HG03575 (cell line): ENCODE data around the gene MIGA2.
"Not testable (repeated sequence)": the region's sequence is repeated elsewhere in the genome, so short reads cannot be mapped to it uniquely, and the experiment has no call there.

Experiments
- ATAC-seq: cut with Tn5 transposase; IDR thresholded peaks from one replicate; pipeline ENCODE4 v1.9.1; 2021; ENCODE audit not compliant: unreplicated experiment, insufficient number of reproducible peaks, low FRiP score; ENCODE audit errors: extremely low read depth

Gene MIGA2, protein sequence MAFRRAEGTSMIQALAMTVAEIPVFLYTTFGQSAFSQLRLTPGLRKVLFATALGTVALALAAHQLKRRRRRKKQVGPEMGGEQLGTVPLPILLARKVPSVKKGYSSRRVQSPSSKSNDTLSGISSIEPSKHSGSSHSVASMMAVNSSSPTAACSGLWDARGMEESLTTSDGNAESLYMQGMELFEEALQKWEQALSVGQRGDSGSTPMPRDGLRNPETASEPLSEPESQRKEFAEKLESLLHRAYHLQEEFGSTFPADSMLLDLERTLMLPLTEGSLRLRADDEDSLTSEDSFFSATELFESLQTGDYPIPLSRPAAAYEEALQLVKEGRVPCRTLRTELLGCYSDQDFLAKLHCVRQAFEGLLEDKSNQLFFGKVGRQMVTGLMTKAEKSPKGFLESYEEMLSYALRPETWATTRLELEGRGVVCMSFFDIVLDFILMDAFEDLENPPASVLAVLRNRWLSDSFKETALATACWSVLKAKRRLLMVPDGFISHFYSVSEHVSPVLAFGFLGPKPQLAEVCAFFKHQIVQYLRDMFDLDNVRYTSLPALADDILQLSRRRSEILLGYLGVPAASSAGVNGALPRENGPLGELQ

DNA sequence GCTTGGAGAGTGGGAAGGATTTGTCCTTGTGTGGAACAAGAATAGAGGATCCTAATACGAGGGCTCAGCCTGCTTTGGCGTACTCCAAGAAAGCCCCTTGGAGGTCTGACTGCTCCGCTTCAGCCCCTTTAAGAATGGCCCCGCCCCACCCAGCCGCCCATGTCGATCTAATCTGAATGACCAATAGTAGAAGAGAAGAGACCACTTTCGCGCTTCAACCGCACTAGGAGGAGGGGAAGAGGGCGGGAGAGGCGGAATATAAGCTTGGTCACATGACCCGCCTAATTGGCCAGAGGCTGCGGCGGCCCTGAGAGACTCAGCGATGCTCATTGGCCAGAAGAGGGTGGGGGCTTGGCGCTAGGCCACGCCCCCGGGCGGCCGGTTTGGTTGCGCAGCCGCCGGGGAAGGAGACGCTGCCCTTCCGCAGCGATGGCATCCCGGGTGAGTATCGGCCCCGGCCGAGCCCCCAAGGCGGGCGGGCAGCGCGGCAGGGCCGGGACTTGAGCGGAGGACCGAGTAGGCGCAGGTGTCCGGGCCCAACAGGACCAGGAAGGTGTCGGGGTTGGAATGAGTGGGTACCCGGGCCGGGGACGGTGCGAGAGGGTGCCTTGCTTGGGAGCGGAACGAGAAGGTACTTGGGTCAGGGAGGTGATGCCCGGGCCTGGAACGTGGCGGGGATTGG lies at the start of gene MIGA2:
Gene MIGA2, plus strand, starts transcription at position 386 of the 682 bp plus-strand sequence. CDS start 3,969 bp downstream, outside the sequence.
- ATAC-seq: peak; percentile 90

DNA sequence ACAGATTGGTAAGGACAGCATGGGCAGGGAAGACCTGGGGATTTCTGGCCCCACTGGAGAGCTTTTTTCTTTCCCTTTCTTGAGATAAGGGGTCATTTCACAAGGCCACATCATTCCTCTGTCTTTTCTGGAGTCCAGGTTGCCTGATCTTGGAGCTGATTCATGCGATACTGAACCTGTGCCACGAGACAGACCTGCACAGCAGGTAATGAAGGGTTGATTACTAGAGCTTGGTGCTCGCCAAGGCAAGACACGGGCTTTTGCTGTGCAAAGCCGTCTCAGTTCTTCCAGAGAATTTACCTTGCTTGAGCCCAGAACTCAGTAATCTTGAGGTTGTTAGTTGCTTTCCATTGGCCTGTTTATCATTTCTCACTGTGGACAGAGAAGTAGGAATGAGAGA lies 49.8 kb upstream of the MIGA2 start:
- ATAC-seq: no peak

DNA sequence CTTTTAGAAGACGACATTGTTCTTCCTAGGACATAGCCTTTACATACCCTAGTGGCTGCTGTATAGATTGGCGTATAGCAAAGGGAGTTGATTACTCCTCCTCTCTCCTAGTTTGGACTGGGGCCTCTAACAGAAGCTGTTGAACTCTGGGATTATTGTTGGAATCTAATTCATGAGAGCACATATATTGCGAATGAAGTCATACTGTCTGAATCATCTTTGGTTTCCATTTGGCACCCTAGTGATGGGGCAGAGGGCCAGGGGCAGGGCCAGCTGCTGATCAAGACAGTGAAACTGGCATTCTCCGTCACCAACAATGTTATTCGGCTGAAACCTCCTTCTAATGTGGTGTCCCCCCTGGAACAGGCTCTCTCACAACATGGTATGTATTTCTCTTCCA lies 48.6 kb upstream of the MIGA2 start:
- ATAC-seq: no peak

DNA sequence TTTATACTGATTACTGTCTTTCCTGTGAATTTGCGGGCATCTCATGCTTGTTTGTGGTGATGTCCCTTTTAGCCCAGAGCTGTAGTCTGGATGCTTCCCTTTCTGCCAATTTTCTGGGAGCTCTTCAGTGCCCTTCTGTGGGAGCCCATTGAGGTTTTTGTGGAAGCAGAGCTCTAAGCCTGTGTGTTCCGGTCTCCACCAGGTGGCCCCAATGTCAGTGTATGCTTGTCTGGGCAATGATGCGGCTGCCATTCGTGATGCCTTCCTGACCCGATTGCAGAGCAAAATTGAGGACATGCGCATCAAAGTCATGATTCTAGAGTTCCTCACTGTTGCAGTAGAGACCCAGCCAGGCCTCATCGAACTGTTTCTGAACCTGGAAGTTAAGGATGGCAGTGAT lies 43.4 kb upstream of the MIGA2 start:
- ATAC-seq: no peak

DNA sequence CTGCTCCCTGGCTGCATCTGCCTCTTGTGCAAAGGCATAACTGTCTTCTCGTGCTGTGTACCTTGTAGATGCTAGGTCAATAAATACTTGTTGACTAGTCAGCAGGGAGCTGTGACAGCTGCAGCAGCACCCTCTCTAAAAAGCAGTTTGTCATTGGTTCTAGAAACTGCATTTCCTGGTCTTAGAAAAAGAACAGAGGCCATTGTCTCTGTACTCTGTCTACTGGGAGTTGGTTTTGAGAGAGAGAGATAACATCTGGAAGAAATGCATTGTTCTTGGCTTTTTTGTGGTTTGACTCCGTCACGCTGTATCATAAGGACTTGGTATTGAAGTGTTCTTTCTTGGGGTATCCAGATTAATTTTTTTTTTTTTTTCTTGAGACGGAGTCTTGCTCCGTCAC lies 40.6 kb upstream of the MIGA2 start:
- no peak for ATAC-seq

DNA sequence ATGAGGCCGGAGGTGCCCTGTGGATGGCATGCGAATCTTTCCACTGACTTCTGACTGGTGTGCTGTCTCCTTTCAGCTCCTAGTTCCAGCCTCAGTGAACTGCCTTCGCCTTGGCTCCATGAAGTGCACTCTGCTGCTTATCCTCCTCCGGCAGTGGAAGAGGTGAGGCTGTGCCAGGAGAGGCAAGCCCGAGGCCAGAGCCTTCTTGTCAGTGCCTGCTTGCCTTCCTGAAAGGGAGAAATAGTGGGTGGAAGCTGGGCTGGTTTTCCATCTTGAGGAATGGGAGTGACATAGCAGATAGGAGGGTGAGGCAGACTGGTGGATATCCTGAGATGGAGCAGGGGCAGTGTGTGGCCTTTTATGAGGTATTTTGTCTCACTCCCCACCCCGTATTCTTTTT lies 38.0 kb upstream of the MIGA2 start:
- ATAC-seq: no peak

DNA sequence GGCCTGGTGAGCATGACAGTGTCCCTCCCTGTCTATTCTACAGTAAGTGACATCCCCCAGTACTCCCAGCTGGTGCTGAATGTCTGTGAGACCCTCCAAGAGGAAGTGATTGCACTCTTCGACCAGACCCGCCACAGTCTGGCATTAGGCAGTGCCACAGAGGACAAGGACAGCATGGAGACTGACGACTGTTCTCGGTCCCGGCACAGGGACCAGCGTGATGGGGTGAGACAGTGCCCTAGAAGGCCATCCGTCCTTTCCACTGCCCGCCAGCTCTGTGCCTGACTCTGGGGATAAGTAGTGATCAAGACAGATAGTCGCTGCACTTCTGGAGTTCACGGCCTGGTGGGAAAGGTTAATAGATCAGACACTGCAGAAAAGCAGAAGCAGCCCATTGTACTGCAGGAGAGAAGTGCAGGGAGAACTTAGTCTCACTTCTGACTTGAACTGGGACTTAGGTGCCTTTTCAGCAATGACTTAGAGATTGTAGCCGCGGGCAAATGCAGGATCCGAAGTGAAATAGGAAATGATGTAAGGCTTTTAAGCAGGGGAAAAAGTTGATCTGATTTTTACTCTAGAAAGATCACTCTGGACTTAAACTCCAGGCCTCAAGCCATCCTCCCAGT lies 36.7 kb upstream of the MIGA2 start:
- no peak for ATAC-seq

DNA sequence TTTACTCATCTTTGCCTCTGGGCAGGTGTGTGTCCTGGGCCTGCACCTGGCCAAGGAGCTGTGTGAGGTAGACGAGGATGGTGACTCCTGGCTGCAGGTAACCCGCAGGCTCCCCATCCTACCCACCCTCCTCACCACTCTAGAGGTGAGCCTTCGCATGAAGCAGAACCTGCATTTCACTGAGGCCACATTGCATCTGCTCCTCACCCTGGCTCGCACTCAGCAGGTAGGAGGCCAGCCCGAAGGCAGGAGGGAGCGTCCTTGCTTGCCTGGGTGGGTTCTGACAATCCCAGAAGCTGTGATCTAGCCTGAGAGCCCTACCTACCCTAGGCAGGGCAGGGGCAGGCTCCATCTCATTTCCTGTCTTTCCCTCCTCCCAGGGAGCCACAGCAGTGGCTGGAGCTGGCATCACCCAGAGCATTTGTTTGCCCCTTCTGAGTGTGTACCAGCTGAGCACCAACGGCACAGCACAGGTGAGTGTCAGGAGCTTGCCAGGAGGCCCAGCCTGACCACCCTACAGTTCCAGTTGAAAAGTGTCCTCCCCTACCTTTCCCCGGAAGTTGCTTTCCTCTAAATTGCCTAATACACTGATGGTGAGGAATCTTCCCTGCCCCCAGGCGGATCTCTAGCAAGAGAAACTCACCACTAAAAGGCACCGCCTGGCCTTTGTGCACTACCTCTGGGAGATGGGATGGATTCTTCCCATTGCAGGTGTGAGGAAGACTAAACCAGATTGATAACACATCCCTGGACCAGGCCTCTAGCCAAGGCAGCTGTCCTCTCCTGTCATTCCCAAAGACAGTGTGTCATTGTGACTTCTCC lies 34.7 kb upstream of the MIGA2 start:
- ATAC-seq: no peak

DNA sequence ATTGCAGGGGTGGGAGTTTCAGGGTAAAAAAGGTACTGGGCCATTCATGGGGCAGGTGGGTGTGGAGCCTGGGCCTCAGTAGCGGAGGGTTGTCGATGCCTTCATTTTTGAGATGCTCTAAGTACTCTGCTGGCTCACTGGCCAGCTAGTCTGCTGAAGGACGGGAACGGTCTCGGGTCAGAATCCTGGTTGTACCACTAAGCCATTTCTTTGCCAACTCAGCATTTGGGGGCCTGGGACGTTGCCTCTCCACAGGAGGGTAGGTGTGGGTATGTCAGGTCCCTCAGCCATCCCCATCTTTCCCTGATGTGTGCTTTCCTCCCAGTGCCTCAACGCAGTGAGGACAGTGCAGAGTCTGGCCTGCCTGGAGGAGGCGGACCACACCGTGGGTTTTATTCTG lies 33.4 kb upstream of the MIGA2 start:
- no peak for ATAC-seq

DNA sequence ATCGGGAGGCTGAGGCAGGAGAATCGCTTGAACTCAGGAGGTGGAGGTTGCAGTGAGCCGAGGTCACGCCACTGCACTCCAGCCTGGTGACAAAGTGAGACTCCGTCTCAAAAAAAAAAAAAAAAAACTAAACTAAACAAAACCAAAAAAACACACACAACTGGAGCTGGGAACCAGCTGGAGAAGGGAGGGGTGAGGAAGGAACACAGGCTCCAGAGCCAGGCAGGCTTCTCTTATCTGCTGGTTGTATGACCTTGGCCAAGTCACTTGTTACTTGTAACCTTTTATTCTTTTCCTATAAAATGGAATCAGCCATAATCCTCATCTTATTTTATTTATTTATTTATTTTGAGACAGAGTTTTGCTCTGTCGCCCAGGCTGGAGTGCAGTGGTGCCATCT lies 32.3 kb upstream of the MIGA2 start:
- not testable (repeated sequence) for ATAC-seq

DNA sequence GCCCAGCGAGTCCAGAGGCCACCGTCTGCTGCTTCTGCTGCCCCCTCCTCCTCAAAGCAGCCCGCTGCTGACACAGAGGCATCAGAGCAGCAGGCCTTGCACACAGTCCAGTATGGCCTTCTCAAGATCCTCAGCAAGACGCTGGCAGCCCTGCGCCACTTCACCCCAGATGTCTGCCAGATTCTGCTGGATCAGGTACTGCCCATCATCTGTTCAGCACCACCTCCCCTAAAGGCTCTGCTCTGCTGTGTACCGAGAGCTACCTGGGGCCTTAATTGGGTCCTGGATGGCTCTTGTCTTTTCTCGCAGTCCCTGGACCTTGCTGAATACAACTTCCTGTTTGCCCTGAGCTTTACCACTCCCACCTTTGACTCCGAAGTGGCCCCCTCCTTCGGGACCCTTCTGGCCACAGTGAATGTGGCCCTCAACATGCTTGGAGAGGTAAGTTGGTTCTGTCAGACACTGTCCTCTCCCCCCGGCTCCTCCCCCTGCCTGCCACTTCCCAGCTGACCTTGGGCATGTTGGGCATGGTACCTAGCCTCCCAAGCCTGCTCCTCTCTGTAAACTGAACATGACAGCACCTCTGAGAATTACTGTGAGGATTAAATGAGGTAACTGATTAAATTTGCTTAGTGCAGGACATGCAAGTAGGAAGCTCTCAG lies 31.0 kb upstream of the MIGA2 start:
- no peak for ATAC-seq

DNA sequence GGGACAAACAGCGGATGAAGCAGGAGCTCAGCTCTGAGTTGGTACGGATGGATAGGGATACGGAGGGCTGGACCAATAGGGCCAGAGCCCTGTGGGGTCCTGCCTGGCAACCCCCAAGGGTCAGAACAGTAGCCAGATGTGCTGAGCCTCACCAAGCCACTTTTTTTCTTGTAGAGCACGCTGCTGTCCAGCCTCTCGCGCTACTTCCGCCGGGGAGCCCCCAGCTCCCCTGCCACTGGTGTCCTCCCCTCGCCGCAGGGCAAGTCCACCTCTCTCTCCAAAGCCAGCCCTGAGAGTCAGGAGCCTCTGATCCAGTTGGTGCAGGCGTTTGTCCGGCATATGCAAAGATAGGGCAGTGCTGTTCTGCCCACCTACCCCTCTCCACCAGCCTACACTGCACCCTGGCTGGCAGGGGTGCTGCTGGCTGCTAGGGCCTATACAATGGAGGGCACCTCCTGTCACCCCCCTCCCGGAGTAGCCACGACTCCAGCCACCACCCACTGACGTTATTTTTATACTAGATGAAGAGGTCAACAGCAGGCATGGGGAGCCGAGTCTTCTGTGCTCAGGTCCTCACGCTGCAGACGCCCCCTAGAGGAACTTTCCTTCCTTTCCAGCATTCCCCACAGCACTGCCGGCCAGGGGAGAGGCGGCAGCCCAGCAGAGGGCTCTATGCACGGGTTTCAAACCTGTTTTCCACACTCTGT lies 29.9 kb upstream of the MIGA2 start:
- ATAC-seq: no peak

DNA sequence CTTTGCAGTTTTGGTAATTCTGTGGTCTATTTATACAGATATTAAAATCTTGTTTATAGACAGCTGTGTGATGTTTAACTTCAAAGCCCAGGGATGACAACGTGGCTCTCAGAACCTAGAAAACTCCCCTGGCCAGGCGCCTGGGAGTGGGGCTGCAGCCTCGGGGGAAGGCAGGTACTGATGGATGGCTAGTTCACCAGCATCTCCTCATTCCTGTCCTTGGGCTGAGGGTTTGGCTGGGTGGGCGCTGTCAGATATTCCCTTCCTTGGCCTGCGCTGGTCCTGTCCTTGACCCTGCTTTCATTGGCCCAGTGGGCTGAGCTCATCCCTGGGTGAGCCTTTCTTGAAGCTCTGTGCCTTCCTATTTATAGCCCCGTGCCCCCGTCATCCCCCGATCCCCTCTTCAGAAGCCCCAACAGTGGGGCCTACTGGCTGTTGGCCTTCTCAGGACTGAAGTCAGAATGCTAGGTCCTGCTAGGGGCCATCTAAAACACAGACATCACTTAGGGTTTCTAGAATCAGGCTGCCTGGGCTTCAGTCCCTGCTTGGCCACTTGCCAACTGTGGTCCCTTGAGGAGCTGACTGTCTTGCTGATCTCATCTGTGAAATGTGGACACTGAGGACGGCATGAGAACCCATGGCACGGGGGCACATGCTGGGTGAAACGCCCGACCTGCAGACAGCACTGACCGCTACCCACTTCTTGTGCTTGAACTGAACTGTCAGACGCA lies 29.2 kb upstream of the MIGA2 start:
- ATAC-seq: no peak

DNA sequence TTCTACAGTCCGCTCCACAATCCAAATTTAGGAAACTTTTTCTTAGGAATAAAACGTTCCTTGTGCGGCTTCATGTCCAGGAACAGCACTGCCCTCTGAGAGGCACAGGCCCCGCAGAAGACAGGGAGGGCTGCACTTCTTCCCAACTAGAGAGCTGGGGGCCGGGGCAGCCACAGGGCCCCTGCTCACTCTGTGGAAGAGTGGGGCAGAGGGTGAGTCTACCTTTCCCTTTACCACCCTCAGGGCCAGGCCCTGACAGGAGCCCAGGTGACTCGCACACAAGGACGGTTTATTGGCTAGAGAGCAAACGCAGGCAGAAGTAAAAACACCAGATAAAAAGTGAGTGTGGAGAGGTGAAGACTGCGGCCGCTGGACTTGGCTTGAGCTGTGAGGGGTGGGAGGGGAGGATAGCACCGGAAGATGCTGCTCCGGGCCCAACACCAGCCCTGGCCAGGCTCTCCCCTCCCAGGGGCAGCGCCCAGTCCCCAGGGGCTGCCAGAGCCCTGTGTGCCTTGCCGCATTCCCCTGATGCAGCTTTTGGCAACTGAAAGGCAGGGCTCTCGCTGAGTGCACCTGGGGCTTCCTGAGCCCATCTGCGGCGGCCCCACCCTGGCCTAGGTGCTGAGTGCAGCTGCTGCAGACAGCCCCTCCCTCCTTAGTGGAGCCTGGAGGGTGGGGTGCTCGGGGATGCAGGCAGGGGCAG lies 28.5 kb upstream of the MIGA2 start:
- ATAC-seq: no peak

DNA sequence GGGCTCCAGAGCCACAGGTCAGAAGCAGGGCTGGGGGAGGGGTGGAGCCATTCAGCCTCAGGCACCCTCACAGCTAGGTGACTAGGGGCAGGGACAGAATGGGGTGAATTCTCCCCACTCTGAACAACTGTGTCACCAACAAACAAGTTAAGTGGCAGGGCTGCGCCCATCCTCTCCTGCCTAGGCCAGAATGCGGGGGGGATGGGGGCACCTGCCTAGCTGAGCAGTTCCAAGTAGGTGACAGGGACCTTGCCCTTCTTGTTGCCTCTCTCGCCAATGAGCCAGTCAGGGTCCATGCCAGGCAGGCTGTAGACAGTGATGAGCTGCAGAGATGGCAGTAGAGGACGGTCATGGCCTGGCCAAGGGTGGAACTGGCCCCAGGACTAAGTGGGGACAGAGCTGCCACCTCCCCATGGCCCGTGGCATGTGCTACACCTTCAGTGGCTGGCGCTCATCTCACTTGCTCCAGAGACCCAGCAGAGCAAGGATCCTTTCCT lies 27.9 kb upstream of the MIGA2 start:
- no peak for ATAC-seq

DNA sequence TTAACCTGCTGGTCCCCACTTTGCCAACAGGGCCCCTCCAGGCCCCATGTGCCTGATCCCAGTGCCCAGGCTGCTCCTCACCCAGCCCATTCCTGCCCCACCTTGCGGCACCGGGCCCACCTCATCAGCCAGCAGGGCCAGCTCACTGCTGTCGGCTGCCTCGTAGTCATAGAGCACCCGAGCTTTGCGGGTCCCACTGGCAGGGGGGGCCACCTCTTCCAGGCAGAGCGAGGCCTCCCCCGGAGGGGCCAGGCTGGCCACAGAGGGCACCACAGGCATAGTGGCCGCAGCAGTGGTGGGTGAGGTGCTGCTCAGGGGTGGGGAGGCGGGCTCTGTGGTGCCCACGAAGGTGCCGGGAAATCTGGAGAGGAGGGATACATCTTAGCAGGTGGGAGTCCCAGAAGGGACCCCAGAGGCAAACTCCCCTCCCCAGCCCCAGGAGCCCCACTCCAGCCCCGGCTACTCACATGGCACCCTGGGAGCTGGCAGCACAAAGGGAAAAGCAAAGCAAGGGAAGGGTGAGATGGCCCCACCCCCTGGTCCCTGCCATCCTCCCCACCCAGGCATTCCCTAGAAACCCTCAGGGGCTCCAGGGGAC lies 27.3 kb upstream of the MIGA2 start:
- no peak for ATAC-seq
